Measurements from ENCODE around the gene IQSEC3. TPM values are rescaled to one million over a fixed set of nuclear protein-coding genes. Genes with fewer than 3 reads are reported as not detected.

IQSEC3 gene
- total and polyA plus RNA-seq, 2 of the 13 experiments (the other 11 are each of a cell fraction or from before 2014, with no cell fraction given): not detected

GRCh38 chr12:210277-211141 is 143.9 kb downstream of the IQSEC3 start (continued):
- TF ChIP-seq ZNF569 (CRISPR knock-in tag; IDR thresholded peaks at IDR 0.05; ENCODE audit: borderline replicate concordance) (no peak), ZNF782 (CRISPR knock-in tag; IDR thresholded peaks at IDR 0.05; ENCODE audit: borderline replicate concordance) (peak; percentile 85; the same call in 1 of the 2 replicates), ZBTB46 (CRISPR knock-in tag; IDR thresholded peaks at IDR 0.05; ENCODE audit: borderline replicate concordance) (peak; percentile 79; the same call in 1 of the 2 replicates), TCF7L2 (IDR thresholded peaks at IDR 0.05; ENCODE audit: low read depth, low read length) (peak; percentile 98), ZNF800 (CRISPR knock-in tag; IDR thresholded peaks at IDR 0.05) (0 out of 2 replicates have a peak, but pooled peaks have one; percentile 28), TMF1 (CRISPR knock-in tag; IDR thresholded peaks at IDR 0.05; ENCODE audit: low read depth) (no peak), JDP2 (CRISPR knock-in tag; IDR thresholded peaks at IDR 0.05; ENCODE audit: borderline replicate concordance) (peak; percentile 90; the same call in 1 of the 2 replicates), MED1 (CRISPR knock-in tag; IDR thresholded peaks at IDR 0.05) (peak; percentile 90), ZKSCAN5 (CRISPR knock-in tag; IDR thresholded peaks at IDR 0.05) (no peak), SNAI1 (CRISPR knock-in tag; IDR thresholded peaks at IDR 0.05; ENCODE audit: borderline replicate concordance) (peak; percentile 88; the same call in 1 of the 2 replicates), ZBTB34 (CRISPR knock-in tag; IDR thresholded peaks at IDR 0.05) (peak; percentile 94), ZNF75D (CRISPR knock-in tag; IDR thresholded peaks at IDR 0.05; ENCODE audit: borderline replicate concordance) (no peak), ZNF260 (CRISPR knock-in tag; IDR thresholded peaks at IDR 0.05; ENCODE audit: borderline replicate concordance, low read depth) (no peak), ZNF639 (CRISPR knock-in tag; conservative IDR thresholded peaks at IDR 0.05) (peak; percentile 75; the same call in 1 of the 2 replicates), NCOR1 (IDR thresholded peaks at IDR 0.05; ENCODE audit: borderline replicate concordance, low read length) (peak; percentile 99), ZFAT (CRISPR knock-in tag; conservative IDR thresholded peaks at IDR 0.05) (no peak), HOXA5 (CRISPR knock-in tag; IDR thresholded peaks at IDR 0.05) (peak; percentile 94; the same call in 1 of the 2 replicates), ZFP90 (CRISPR knock-in tag; IDR thresholded peaks at IDR 0.05; ENCODE audit: borderline replicate concordance) (peak; percentile 81), ZNF850 (CRISPR knock-in tag; conservative IDR thresholded peaks at IDR 0.05) (no peak), ZNF264 (CRISPR knock-in tag; IDR thresholded peaks at IDR 0.05) (peak; percentile 91), IRF2 (CRISPR knock-in tag; IDR thresholded peaks at IDR 0.05) (peak; percentile 94)
